T-cell (primary cell): ENCODE measurements around the gene RNU1-4. TPM values are rescaled to one million over a fixed set of nuclear protein-coding genes. Genes with fewer than 3 reads are reported as not detected.
A peak's percentile ranks its signal among the peaks of the same experiment; 100 is the strongest.
"Not testable (repeated sequence)": the region's sequence is repeated elsewhere in the genome, so short reads cannot be mapped to it uniquely, and the experiment has no call there.

Experiments
- ATAC-seq, 4 experiments: fragments of 200-7000 bp in 3 of 4; fragments of 150-1000 bp in 1 of 4; cut with Tn5 transposase; replicated peaks in 1 of 4; 1 replicate in 3 of 4; 2 replicates in 1 of 4; pipeline ENCODE4 v1.10.0; 2021; ENCODE audit warnings: moderate library complexity in 3 of 4, mild to moderate bottlenecking in 2 of 4, moderate number of reproducible peaks in 1 of 4
- CTCF ChIA-PET, 2 donors: fragments of 300-600 bp; sonication (Branson Sonifier 250); formaldehyde crosslinking; loops; one replicate each; lab custom pipeline; 2022; ENCODE audit warnings: antibody characterized with exemption in 2 of 2; lab: Charles Lee
- POLR2A ChIA-PET, 2 donors: fragments of 300-600 bp; sonication (Branson Sonifier 250); formaldehyde crosslinking; loops; one replicate each; lab custom pipeline; 2022; ENCODE audit warnings: antibody characterized with exemption in 2 of 2; lab: Charles Lee
- DNase-seq, 35 experiments: peaks; one replicate each; pipeline versions ENCODE4 v3.0.0 to v3.0.0-alpha.2; 2013 to 2023
- H3K27ac ChIP-seq: one replicate; pipeline ENCODE4 v1.5.1; 2013; ENCODE audit warnings: low read length
- H3K27me3 ChIP-seq, 2 experiments: replicated peaks in 1 of 2; 1 replicate in 1 of 2; 2 replicates in 1 of 2; pipeline versions ENCODE4 v1.6.1 to v1.7.0; 2013; ENCODE audit warnings: low read length in 1 of 2, mixed read lengths in 1 of 2; ENCODE audit not compliant: control insufficient read depth in 2 of 2, insufficient read depth in 2 of 2; ENCODE audit errors: extremely low read depth in 1 of 2
- H3K36me3 ChIP-seq, 2 donors: 1 replicate in 1 of 2; 2 replicates in 1 of 2; pipeline versions ENCODE4 v1.6.1 to v1.7.0; 2013; ENCODE audit warnings: low read length in 1 of 2; ENCODE audit not compliant: control insufficient read depth in 2 of 2, insufficient read depth in 1 of 2; ENCODE audit errors: extremely low read depth in 1 of 2
- H3K4me1 ChIP-seq, 2 experiments: 1 replicate in 1 of 2; 2 replicates in 1 of 2; pipeline versions ENCODE4 v1.6.1 to v1.7.0; 2013; ENCODE audit warnings: low read length in 2 of 2, mixed read lengths in 1 of 2; ENCODE audit not compliant: insufficient read depth in 2 of 2, control insufficient read depth in 1 of 2; ENCODE audit errors: extremely low read depth in 1 of 2
- H3K4me3 ChIP-seq, 2 donors: 1 replicate in 1 of 2; 2 replicates in 1 of 2; pipeline versions ENCODE4 v1.5.1 to v1.7.0; 2013; ENCODE audit warnings: mild to moderate bottlenecking in 2 of 2, low read length in 1 of 2, moderate library complexity in 1 of 2; ENCODE audit not compliant: control insufficient read depth in 1 of 2; ENCODE audit errors: extremely low read depth in 1 of 2
- H3K9me3 ChIP-seq: 2 replicates; pipeline ENCODE4 v1.7.0; 2013
- H3K27ac Mint-ChIP-seq, 2 donors: one replicate each; pipeline ENCODE4 v1.8.0; 2020 to 2021; ENCODE audit warnings: mild to moderate bottlenecking in 2 of 2, mixed read lengths in 2 of 2
- H3K27me3 Mint-ChIP-seq, 2 donors: one replicate each; pipeline ENCODE4 v1.8.0; 2021 to 2022; ENCODE audit warnings: mixed read lengths in 2 of 2
- H3K36me3 Mint-ChIP-seq: one replicate; pipeline ENCODE4 v1.8.0; 2021; ENCODE audit warnings: mixed read lengths
- H3K4me1 Mint-ChIP-seq, 3 donors: one replicate each; pipeline ENCODE4 v1.8.0; 2020 to 2022; ENCODE audit warnings: mixed read lengths in 3 of 3, mild to moderate bottlenecking in 1 of 3
- H3K4me3 Mint-ChIP-seq, 3 donors: one replicate each; pipeline ENCODE4 v1.8.0; 2020 to 2022; ENCODE audit warnings: mild to moderate bottlenecking in 3 of 3, mixed read lengths in 3 of 3, moderate library complexity in 3 of 3
- H3K9me3 Mint-ChIP-seq, 3 donors: one replicate each; pipeline ENCODE4 v1.8.0; 2020 to 2022; ENCODE audit warnings: mixed read lengths in 3 of 3
- WGBS: methylation state at CpG from one replicate; pipeline ENCODE4 v1.1.5; 2013; ENCODE audit warnings: missing lambda C conversion rate; ENCODE audit not compliant: insufficient coverage; 5-methylcytosine and 5-hydroxymethylcytosine counted together
- total RNA-seq, 35 experiments: library from RNA in 6 of 35; stranded (reverse) in 6 of 35; fragments of 120-200 nt in 1 of 35; gene quantifications; one replicate each; pipeline versions ENCODE4 v1.2.1 to v1.2.4 and lab custom pipeline; 2013 to 2026

The RNU1-4 gene
- total RNA-seq, 5 donors from 2014 or later (not counting 1 experiment from before 2014, with no cell fraction given), result 2,148 to 4,743 (median 3,650) TPM

DNA sequence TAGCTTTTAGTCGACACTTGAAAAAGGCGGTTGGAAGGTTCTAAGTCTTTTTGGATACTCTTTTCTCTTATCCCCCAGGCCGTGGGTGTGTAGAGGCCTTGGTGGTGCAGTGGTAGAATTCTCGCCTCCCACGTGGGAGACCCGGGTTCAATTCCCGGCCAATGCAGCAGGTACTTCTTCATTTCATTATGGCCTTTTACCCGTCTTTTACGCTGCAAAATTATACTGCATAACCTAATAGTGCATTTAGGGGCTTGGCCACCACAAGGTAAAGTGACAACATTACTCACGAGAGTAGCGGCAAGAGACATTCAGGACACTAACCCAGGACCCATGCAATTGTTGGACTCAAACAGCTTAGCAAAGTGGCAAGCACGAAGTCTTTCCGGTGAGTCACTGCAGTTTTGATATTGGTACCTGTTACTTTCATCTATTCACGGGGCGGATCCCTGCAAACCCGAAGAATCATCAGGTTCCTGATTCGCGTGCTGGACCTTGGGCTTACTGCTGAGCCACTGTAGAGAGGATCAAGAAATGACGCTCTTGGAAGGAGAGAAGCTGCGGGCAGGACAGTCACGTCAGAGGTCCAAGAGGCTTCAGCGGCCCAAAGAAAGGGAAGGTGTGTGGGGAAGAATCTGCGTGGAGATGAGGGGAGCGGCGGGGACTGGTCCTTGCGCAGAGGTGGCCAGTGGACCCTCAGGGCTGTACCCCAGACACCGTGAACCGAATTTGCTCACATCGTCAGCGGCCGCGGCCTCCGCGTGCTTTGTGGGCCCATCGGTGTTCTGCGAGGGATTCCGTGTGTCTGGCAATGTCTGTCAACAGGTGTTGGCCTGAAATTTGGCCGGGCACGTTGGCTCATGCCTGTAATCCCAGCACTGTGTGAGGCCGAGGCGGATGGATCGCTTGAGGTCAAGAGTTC, 12.9 kb upstream of the RNU1-4 start:
- 74% methylated on average over 39 of the region's 42 CpGs for WGBS
- POLR2A ChIA-PET, result no interaction called here
- no peaks in the 10 kb centered on the region for H3K36me3 ChIP-seq

GRCh38 chr1:16728243-16728949, 11.9 kb upstream of the RNU1-4 start:
- H3K27ac Mint-ChIP-seq, H3K36me3 ChIP-seq, H3K9me3 Mint-ChIP-seq, H3K9me3 ChIP-seq, H3K4me3 Mint-ChIP-seq, H3K27ac ChIP-seq, POLR2A ChIA-PET, H3K4me1 Mint-ChIP-seq, H3K27me3 Mint-ChIP-seq, CTCF ChIA-PET, H3K36me3 Mint-ChIP-seq, H3K4me3 ChIP-seq: not testable (repeated sequence)
- ATAC-seq, result peak in 1 of 4 experiments; percentile 68
- peaks cover 0 to 12% of the 10 kb centered on the region in 2 experiments for H3K4me1 ChIP-seq
- H3K27me3 ChIP-seq, result peaks cover 0 to 18% of the 10 kb centered on the region in 2 experiments
- 53% methylated on average over 7 of the region's 24 CpGs for WGBS
- peak in 2 of 35 experiments; percentile 0 to 29 for DNase-seq

More for the DNA sequence above, 12.9 kb upstream of the RNU1-4 start:
- peaks cover 0 to 2% (median 0%) of the 10 kb centered on the region in 3 donors for H3K4me1 Mint-ChIP-seq
- peak in 2 of 4 experiments; percentile 56 to 76 for ATAC-seq
- Histone ChIP-seq H3K27ac (no peak overlapping the region), H3K4me3 (no peak overlapping the region), H3K27me3 (peaks cover 0 to 18% of the 10 kb centered on the region in 2 experiments), H3K4me1 (peaks cover 0 to 12% of the 10 kb centered on the region in 2 experiments), H3K9me3 (no peaks in the 10 kb centered on the region)
- H3K9me3 Mint-ChIP-seq, result no peaks in the 10 kb centered on the region
- H3K27ac Mint-ChIP-seq, result no peak overlapping the region
- DNase-seq, result peak in 7 of 35 experiments; percentile 5 to 58 (median 30)
- H3K27me3 Mint-ChIP-seq, result no peaks in the 10 kb centered on the region
- no peaks in the 10 kb centered on the region for H3K36me3 Mint-ChIP-seq
- no peak overlapping the region for H3K4me3 Mint-ChIP-seq
- CTCF ChIA-PET, result no interaction called here

GRCh38 chr1:16732254-16732896, 7.9 kb upstream of the RNU1-4 start:
- WGBS, result no CpG with 5 or more reads among the region's 5 CpGs
- H3K4me1 ChIP-seq, H3K36me3 Mint-ChIP-seq, H3K27ac Mint-ChIP-seq, H3K36me3 ChIP-seq, H3K4me3 ChIP-seq, H3K9me3 ChIP-seq, H3K4me3 Mint-ChIP-seq, CTCF ChIA-PET, H3K9me3 Mint-ChIP-seq, POLR2A ChIA-PET, H3K27me3 Mint-ChIP-seq, ATAC-seq, H3K4me1 Mint-ChIP-seq, DNase-seq, H3K27me3 ChIP-seq, H3K27ac ChIP-seq: not testable (repeated sequence)

DNA sequence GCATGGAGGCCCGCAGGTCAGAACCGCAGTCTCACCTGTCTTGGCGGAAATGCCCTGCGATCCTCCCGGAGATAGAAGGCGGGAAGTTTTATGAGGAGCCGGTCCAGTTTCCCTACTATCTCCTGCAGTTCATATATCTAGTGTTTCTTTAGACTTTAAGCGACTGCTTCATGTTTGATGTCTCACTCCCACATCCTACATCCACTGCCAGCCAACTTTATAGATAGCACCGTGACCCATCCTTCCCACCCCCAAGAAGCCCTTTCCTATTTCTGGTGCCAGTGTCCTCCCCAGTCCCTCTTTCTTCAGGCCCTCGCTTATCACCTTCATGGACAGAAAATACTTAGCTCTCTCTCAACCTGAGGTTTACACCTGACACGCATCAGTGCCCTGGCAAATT, 914 bp downstream of the RNU1-4 start:
- H3K27me3 Mint-ChIP-seq, H3K4me3 Mint-ChIP-seq, ATAC-seq, CTCF ChIA-PET, H3K9me3 Mint-ChIP-seq, H3K4me1 ChIP-seq, H3K36me3 ChIP-seq, H3K9me3 ChIP-seq, DNase-seq, H3K4me3 ChIP-seq, POLR2A ChIA-PET, H3K4me1 Mint-ChIP-seq, H3K27ac Mint-ChIP-seq, H3K27ac ChIP-seq, H3K27me3 ChIP-seq, H3K36me3 Mint-ChIP-seq: not testable (repeated sequence)
- no CpG with 5 or more reads among the region's 11 CpGs for WGBS

DNA sequence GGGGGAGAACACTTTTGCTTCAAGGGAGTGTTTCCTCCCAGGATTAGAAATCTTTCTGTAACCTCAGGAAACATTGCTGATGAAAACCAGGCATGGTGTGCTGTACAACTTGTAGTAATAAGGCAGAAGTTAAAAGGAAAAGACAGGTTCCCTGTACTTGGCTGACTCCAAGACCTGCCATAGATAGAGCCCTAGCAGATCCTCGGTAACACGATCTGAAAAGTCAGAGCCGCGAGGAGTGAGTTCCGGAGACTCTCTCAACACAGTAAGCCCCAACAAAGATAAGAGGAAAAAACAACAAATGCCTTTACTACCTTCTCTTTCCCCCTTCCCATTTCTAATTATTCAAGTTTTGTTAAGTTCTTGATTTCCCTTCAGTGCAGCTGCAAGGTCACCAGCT, 7.3 kb downstream of the RNU1-4 start:
- ATAC-seq, H3K9me3 Mint-ChIP-seq, H3K36me3 ChIP-seq, H3K36me3 Mint-ChIP-seq, H3K27me3 ChIP-seq, H3K27ac Mint-ChIP-seq, H3K4me3 Mint-ChIP-seq, H3K27me3 Mint-ChIP-seq, CTCF ChIA-PET, H3K27ac ChIP-seq, H3K9me3 ChIP-seq, H3K4me1 ChIP-seq, H3K4me1 Mint-ChIP-seq, POLR2A ChIA-PET, DNase-seq, H3K4me3 ChIP-seq: not testable (repeated sequence)
- no CpG with 5 or more reads among the region's 5 CpGs for WGBS

GRCh38 chr1:16748710-16749109, 8.4 kb downstream of the RNU1-4 start:
- CTCF ChIA-PET, H3K36me3 ChIP-seq, POLR2A ChIA-PET, H3K27ac Mint-ChIP-seq, H3K27ac ChIP-seq, DNase-seq, H3K27me3 Mint-ChIP-seq, H3K4me1 Mint-ChIP-seq, H3K4me3 ChIP-seq, H3K9me3 Mint-ChIP-seq, H3K36me3 Mint-ChIP-seq, H3K4me1 ChIP-seq, ATAC-seq, H3K4me3 Mint-ChIP-seq, H3K27me3 ChIP-seq, H3K9me3 ChIP-seq: not testable (repeated sequence)
- no CpG with 5 or more reads among the region's 26 CpGs for WGBS
